Islet of Langerhans (tissue), 1 donor: ENCODE results near the gene SEC31B.

ENCODE experiments used
- FAIRE-seq: peaks from one replicate; lab custom pipeline; 2011; peaks lifted over from hg19 to GRCh38; lab: Jason Lieb, UNC

The SEC31B gene

GRCh38 chr10:100501423-100501822, 18.2 kb downstream of the SEC31B start:
- no peak for FAIRE-seq

GRCh38 chr10:100498059-100498458, 21.6 kb downstream of the SEC31B start:
- FAIRE-seq: no peak

- no peak for FAIRE-seq
These were observed 23.1 kb downstream of the SEC31B start for GRCh38 chr10:100496567-100496966.

- FAIRE-seq: no peak
These were observed 29.1 kb downstream of the SEC31B start for GRCh38 chr10:100490531-100490930.

GRCh38 chr10:100489396-100489795, 30.3 kb downstream of the SEC31B start:
- FAIRE-seq: no peak

- no peak for FAIRE-seq
These were observed 32.1 kb downstream of the SEC31B start for GRCh38 chr10:100487529-100487928.

- no peak for FAIRE-seq
These were observed 33.7 kb downstream of the SEC31B start for GRCh38 chr10:100485801-100486495.

- no peak for FAIRE-seq
These were observed 34.3 kb downstream of the SEC31B start for GRCh38 chr10:100485366-100485765.

- no peak for FAIRE-seq
These were observed 35.6 kb downstream of the SEC31B start for GRCh38 chr10:100483876-100484666.

- no peak for FAIRE-seq
These were observed 36.9 kb downstream of the SEC31B start for GRCh38 chr10:100482834-100483185.

- no peak for FAIRE-seq
These were observed 37.4 kb downstream of the SEC31B start for GRCh38 chr10:100482181-100482833.

GRCh38 chr10:100481462-100482081, 38.1 kb downstream of the SEC31B start:
- FAIRE-seq: peak; percentile 88

- no peak for FAIRE-seq
These were observed 39.7 kb downstream of the SEC31B start for GRCh38 chr10:100480002-100480401.

- FAIRE-seq: no peak
These were observed 40.6 kb downstream of the SEC31B start for GRCh38 chr10:100479037-100479436.

GRCh38 chr10:100477970-100478369, 41.7 kb downstream of the SEC31B start:
- FAIRE-seq: no peak

GRCh38 chr10:100470367-100470766, 49.3 kb downstream of the SEC31B start:
- FAIRE-seq: no peak

GRCh38 chr10:100469756-100470155, 49.9 kb downstream of the SEC31B start:
- no peak for FAIRE-seq

GRCh38 chr10:100468978-100469377, 50.7 kb downstream of the SEC31B start:
- FAIRE-seq: no peak

- no peak for FAIRE-seq
These were observed 51.3 kb downstream of the SEC31B start for GRCh38 chr10:100468322-100468721.

GRCh38 chr10:100462709-100463108, 57.0 kb downstream of the SEC31B start, which contains the start of gene WNT8B:
Gene WNT8B, plus strand, starts transcription at chr10:100463009. Its CDS starts 160 bp downstream, at chr10:100463169.
- FAIRE-seq: no peak

GRCh38 chr10:100448951-100449350, 70.7 kb downstream of the SEC31B start:
- FAIRE-seq: no peak

- FAIRE-seq: no peak
These were observed 72.0 kb downstream of the SEC31B start for GRCh38 chr10:100447663-100448062.
